NCI-H226 (cell line): Measurements from ENCODE around the gene BMP10.

Experiments
- DNase-seq: peaks from one replicate; pipeline ENCODE4 v3.0.0-alpha.2; 2015

The BMP10 gene

DNA sequence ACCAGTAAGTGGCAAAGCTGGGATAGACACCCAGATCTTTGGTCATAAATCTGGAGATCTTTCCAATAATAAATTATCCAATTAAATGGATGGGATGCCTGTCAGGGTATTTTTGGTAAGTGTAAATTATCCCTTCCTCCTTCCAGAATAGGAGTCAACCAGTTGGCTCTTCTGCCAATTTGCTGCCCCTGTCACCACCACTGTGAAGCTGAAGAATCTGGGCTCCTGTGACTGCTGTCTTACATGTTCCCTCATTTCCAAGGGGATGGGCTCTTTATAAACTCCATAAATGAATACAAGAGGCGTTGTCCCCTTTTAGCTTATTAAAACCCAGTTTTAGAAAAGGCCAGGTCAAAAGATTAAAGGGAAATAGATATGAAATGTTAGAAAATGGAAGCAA lies 17.8 kb upstream of the BMP10 start:
- no peak for DNase-seq

DNA sequence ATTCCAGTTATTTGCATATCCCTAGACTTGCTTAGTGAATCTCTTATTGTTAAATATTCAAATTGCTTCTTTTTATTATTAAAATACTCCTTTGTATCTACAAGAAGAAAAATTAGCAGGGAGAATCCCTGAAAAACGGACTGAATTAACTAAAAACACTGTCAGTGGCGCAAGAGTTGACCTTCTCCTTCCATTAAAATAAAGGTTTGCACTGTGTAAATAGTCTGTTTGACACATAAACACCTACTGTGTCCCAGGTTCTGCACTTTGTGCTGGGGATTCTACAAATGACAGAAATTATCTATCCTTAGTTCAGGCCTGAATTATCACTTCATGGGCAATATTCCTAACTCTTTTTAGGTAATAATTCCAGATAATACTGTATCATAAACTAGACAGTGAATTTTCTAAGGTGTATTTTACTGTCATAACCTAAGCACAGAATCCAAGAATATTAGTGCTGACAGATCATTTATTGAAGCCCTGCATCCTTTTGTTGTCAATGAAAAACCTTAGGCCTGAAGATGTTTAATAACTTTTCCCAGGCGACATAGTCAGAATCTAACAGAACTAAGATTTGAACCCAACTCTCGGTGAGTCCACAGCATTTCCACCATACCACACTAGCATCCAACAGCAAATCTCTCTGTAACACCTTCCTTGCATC lies 17.0 kb upstream of the BMP10 start:
- no peak for DNase-seq

DNA sequence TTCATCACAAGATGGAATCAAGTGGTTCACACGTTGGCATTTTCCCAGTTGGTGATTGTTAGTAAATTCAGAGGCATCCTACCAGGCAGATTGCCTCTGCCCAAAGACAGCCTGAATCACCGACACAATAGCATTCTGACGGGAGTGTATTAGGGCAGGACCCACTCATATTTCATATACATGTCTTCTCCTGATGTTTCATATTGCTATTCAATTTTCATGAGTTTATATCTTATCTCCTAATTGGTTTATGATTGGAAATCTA lies 14.5 kb upstream of the BMP10 start:
- DNase-seq = no peak

DNA sequence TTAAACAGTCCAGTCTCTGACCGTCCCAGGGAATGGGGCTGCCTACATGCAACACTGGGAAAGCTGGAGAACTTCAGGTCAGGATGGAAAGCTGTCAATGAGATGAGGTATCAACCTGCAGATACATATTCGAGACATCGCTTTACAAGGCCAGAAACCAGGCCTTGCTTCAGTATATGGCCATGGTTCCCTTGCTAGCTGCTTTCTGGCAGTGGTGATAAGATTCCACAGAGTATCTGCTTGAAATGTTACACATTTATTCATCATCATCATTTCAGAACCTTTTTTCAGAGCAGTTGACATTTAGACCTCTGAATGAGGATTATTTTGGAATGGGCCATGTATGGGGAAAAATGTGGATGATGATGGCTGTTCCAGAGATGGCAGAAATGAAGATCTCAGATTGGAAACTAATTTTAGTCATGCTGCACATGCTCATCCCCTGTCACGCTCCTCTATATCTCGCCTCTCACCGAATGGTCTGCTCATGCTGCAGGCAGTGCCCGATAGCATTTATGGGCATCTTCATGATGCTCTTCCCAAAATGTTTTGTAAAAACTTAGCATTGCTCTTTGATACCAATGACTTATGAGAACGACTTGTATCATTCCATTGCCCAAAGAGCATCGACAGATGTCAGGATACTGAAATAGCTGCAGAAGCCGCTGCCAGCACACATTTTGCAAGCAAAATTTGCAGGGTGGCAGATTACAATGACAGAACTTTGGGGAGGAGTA lies 14.0 kb upstream of the BMP10 start:
- no peak for DNase-seq

DNA sequence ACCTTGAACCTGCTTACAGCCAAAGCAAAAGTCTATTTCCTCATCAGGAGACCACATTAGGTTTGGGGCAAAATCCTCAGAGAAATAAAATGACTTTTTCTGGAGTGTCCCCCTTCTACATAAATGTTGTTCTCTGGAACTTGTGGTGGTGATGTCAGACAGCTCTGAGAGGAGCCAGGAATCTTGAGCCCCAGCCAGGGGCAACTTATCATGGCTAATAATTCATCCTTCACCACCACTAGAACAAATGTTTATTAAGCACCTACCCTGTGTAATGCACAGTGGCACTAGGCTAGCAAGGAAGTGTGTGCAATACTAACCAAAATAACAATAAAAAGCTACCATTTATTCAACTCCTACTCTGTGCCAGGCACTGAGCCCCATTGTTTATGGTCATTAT lies 9.0 kb upstream of the BMP10 start:
- DNase-seq = peak; percentile 60

DNA sequence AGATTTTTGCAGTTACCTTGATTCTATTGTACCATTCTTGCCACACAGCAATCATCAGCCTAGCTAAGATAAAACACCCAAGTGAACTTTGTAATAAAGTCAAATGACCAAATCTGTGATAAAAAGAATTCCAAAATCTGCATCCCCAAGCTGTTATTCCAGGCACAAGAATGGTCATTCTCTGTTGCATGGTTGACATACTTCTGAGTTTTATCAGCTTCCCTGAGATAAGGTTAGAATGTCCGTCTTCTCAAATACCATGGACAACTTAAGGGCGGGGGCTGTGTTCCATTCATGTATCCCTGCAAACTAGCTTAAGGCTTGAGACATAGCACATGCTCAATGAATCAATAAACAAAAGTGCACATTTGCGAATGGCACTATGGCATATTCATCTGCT lies 8.1 kb upstream of the BMP10 start:
- peak; percentile 76 for DNase-seq

DNA sequence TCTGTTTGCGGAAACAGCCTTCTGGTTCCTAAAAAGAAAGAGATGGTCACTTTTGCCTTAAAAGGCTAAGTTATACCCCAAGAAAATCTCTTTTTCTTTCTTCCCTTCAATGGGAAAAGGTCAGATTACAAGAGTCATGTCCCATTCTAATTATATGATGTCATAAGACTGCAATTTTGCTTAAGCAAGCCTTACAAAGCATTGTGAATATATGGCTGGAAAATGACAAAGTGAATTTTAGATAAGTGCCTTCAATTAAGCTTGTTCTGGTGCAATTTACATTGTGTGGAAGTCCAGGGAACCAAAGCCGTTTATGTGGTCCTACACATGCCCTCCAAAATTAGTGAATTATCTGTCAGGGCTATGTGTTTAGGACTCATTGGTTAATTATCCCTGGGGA lies 7.6 kb upstream of the BMP10 start:
- DNase-seq = no peak

DNA sequence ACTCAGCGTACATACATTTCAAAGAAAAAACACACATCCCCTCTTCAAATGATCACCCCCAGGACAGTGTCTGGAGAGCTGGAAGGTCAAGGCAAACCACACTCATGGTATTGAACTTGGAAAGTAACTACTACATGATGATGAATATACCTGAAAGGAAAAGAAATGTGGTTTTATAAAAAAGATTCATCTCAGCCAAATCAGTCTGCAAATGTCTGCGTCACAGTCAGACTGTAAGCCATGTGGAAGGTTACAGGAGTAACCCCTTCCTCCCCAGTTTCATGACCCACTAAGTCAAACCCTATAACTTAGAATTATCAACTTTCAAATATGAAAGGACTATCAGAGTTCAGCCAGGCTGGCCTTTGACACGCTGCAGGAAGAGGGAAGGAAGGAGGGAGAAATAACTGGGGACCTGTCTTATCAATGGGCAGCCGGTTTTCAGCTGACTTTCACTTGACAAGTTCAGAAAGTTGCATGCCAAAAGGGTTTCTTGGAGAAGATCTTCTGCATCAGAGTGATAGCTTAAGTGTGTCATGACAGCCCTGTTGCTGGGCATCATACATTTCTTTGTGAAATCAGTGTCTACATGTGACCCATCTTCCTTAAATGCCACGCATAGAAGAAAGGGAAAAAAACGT lies 7.0 kb upstream of the BMP10 start:
- DNase-seq = no peak

DNA sequence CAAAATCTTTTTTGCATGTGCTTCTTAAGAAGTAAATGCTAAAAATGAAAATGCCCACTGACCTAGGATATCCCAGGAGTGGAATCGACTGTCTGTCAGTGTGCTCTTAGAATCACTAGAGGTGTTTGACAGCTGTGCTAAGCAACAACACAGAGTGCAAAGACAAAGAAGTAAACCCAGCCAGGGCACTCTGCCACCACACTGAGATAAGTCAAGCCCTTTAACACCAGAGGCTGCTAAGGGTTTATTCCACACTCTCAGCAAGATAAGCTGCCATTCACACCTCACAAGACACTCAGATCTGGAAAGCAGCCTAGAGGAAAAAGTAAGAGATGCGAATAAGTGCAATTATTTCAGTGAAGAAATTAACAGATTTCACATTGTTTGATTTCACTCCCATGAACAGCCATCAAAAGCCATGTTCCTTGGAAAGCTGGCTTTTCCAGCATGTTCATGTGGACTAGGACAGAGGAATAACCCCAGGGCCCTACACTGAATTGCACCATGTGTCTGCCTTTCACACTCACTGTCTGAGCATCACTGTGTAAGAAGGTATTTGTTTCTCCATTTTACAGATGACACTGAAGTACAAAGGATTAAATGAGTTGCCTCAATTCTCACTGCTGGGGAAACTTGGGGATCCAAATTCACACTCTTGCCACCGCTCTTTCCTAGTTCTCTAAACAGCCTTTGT lies 6.0 kb upstream of the BMP10 start:
- DNase-seq = peak; percentile 54

DNA sequence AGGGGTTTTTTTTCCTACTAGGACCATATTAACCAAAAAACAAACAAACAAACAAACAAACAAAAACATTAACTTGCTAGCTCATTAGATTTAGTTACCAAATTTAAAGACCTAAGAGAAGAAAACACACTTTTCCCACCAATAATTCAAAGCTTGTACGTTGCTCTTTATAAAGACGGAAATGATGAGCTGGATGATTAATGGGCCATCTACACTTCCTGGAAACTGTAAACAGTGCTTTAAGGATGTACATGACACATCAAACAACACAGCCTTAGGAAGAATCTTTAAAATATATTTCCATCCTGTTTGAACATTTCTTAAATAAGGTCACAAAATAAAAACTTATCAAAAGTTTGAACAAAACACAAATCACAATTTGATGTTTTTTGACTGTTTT lies 982 bp downstream of the BMP10 start:
- DNase-seq = peak; percentile 49

DNA sequence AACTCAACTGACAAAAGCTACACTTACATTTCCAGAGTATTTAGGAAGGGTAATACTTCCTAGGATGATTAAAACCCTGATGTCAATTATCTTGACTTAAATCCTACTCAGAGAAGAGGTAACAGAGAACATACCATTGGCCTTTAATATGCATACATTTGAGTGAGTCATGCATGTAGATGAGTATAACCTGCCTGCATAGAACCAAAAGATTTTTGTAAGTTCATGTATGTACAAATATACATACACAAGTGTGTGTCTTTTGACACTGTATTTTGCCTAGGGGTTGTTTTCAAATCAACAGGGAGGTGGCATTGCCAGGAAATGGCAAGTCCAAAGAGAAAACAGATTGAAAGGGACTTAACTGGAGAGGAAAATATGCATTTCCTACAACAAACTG lies 6.1 kb downstream of the BMP10 start:
- DNase-seq = no peak

DNA sequence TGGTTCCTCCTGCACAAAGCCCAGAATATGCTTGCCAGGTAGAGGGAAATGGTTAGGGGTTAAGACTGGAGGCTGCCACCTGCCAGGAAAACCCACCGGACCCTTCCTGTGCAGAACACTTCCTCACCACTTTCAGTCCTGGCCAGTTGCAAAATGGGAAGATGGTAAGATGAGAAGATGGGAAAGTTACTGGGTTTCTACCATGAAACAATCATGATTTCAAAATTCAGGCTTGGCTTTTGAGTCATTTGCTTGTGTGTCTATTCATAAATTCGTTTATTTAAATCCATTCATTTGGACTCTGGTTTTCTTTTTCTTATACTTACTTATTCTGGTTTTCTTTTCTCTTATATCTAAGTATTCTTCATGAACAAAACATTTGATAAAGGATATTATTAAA lies 7.2 kb downstream of the BMP10 start:
- no peak for DNase-seq

DNA sequence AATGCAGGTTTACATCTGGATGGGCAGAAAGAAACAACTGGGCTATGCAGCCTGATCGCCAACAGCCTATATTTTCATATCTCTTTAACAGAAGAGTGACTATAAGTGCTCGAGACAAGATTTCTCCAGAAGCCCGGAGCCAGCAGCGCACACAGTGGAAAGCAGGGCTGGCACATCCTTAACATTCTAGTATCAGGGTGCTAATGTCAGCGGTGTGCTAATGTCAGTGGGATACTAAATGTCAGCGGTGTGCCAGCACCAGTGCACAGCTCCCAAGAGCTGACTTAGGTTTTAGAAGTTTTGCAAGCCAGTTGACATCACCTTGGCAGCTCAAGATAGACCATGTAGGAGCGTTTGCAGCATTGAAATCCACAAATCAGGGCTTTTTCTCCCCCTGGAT lies 8.3 kb downstream of the BMP10 start:
- DNase-seq = no peak

DNA sequence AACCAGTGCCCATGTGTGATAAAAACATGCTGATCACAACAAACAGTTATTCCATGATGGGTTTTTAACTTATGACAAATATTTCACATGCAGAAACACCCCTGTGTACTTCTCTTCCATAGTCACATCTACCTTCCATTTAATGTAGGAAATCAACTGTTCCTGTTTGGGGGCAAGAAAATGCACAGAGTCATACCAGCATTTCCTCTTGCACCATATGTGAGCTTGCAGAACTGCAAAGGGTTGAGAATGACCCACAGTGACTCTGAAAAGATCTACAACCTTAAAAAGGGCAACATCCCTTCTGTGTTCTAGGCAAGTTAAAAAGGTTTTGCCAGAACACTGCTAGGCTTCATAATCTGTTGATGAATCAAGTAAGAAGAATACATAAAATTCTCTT lies 9.9 kb downstream of the BMP10 start:
- no peak for DNase-seq

DNA sequence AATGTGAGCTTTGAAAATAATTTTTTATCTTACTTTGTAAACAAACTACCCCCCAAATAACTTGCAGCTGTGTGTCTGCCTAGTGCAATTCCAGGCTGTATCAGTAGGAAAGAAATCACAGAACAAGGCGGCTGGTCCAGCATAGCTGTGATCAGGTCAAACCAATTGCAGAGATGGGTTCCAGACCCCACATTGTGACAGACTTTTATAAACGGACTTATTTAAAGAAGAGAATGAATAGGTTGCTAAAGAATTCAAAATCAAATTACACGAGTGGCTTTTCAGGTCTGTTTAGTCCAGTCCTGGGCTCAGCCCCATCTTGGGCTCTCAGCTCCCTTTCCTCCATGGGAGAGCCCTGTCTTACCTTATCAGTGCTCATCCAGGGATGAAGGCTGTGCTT lies 11.1 kb downstream of the BMP10 start:
- no peak for DNase-seq

DNA sequence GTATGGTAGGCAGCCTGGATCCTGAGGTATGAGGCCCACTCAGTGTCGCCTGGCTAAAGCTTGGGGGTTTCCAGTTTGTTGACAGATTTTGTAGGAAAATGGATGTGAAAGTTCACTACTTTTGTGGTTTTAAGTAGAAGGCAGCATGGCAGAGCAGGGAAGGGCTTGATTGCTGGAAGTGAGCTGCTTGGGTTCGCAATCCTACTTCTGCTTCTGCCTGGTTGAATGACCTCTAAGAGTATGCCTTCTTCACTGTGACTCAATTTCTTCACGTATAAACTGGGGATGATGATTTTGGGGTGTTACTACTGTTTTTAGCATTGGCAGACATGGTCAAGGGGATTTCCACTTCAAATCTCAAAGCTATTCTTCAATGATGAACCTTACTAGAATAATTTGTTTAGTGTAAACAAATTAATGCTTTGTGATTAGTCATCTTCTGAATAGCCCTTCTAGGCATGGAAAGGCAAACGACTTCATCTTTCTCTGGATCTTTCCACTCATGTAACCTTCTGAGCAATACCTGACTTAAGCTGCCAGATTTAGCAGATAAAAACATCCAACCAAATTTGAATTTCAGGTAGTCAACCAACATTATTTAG lies 13.2 kb downstream of the BMP10 start:
- DNase-seq = no peak

DNA sequence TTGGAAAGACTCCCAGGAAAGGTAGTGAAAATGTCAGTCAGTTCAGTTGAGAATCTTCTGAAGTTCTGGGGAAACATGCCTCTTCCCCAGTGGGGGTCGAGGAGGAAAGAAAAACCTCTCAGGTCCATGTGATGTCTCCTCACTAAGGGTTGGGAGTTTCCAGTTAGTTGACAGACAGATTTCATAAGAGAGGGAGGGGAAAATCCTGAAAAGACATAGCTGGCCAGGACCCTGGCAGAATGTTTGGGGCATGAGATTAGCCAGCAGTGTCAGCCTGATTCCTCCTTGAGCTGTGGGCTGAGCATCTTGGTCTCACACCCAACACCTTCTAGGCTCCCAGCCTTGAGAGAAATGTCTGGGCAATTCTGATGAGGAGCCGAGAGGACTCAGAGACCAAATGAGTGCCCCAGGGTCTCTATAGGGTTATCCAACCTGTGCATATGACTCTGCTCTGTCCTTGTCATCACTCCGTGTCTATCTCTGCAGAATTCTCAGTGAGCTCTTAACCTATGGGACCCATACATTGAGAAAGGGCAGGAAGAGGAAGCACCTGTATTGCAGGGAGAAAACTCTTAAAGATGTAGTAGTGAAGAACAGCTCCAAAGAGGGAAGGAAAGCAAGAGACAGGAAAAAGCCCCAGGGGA lies 13.9 kb downstream of the BMP10 start:
- DNase-seq = no peak

DNA sequence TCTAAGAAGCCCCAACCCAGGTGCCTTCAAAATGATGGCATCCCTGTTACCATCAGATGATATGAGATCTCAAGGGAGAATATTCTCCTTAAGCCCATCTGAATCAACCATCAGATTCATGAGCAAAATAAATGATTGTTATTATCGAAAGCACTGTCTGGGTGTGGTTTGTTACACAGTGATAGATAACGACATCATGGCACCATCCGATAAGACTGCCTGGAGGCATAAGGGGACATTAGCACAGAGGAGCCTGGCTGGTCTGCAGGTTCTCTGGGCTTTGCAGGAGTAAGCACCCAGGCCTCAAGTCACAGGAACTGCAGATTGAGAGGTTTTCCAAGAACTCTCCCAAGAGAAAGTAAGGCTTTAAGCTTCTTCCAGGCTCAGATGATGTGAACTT lies 15.6 kb downstream of the BMP10 start:
- DNase-seq = no peak

DNA sequence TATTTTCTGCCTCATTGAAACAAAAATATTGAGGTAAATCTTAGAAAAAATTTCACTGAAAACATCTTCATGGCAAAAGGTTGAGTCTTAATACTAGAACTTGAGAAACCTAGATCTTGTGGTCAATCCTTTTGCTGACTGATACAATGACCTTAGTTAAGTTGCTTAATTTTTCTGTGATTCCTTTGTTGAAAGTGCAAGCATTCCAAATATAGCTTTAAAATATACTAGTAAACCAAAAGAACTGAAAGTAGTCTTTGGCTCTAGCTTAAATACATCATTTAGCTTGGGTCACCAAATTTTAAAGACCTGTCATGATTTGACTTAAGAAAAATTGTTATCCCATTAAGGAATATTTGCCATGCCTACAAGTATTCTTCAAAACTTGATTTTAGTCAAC lies 16.7 kb downstream of the BMP10 start:
- DNase-seq = no peak

DNA sequence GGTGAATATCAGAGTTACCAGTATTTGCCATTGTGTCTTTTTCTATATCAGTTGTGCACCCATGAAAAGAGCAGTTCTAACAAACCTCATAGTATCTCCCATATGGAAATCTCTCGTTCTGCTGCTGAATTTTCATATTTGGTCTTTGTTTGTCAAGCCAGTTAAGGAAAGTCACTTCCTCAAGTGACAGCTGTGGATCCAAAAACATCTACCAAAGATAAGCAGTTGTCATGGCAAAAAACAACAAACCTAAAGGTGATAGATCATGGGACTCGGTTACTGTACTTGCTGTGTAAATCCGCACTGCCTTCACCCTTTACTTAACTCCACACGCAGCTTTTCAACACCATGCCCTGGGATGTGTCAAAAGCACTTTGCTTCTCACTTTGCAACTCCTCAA lies 17.3 kb downstream of the BMP10 start:
- DNase-seq = no peak

DNA sequence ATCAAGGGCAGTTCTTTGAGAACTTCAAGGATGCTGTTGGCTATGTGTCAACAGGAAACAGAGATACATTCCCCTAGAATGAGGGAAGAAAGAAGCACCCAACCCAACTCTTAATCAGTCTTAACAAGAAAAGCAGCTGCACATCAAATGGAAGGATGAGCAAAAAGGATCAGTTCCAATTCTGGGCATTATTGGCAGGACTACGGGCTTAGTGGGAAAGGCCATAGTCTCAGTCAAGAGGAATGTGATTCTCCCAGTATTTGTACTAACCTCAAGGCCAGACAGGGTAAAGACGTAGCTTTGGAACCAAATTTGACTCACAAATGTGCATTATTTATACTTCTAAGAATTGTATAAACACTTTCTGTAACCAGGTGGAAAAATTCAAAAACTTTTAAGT lies 18.2 kb downstream of the BMP10 start:
- DNase-seq = no peak

DNA sequence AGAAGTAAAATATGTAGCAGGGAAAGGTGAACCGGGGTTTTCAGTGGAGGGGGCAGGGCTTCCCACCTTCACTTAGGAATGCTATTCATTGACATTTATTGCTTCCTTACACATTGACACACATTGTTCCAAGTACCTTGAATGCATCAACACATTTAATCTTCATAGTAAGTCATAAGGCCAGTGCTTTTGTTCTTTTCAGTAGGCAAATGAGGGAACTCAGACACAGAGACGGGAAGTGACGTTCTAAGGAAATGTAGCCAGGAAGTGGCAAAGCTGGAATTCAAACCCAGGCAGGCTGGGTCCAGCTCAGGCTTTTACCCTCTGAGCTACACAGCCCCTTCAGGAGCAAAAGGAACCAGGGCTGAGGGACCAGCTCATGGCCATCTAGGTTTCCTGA lies 20.7 kb downstream of the BMP10 start:
- no peak for DNase-seq

DNA sequence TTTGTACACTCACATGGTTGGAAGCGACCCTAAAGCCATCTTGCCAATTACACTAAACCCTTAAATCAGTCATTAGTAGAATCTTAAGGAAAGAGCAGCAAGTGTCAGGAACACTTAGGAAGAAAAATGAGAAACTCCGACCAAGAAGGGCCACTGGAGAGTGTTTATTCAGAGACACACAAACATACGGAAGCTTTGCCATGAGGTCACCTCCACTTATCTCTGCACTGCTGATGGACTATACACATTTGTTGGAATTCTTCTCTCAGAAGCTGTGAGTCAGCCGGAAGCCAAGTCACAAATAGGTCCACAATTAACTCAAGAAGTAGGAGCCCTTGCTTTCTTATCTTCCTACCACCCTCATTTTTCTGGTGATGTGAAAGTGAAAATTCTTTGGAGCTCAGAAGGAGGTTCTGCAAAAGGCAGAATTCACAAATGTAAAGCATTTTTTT lies 21.6 kb downstream of the BMP10 start:
- DNase-seq = peak; percentile 84
